GM23248 (cell line): ENCODE measurements around the gene PDZD7. TPM values are rescaled to one million over a fixed set of nuclear protein-coding genes. Genes with fewer than 3 reads are reported as not detected.
"Not testable (repeated sequence)": the region's sequence is repeated elsewhere in the genome, so short reads cannot be mapped to it uniquely, and the experiment has no call there.

Experiments used
- DNase-seq: peaks from one replicate; pipeline ENCODE4 v3.0.0-alpha.2; 2015
- H2AFZ ChIP-seq: fragments of 200-600 bp; sonication (generic); 2 replicates; pipeline ENCODE4 v1.6.1; 2016; ENCODE audit warnings: antibody characterized with exemption
- H3F3A ChIP-seq: fragments of 200-600 bp; sonication (generic); 2 replicates; pipeline ENCODE4 v1.6.1; 2016; ENCODE audit warnings: mild to moderate bottlenecking, antibody characterized with exemption, mixed run types; ENCODE audit not compliant: insufficient read depth
- H3K27ac ChIP-seq: fragments of 200-600 bp; sonication (generic); 2 replicates; pipeline ENCODE4 v1.5.1; 2016; ENCODE audit warnings: mild to moderate bottlenecking
- H3K27me3 ChIP-seq: fragments of 200-600 bp; sonication (generic); replicated peaks from 2 replicates; pipeline ENCODE4 v1.6.1; 2016; ENCODE audit warnings: mild to moderate bottlenecking; ENCODE audit not compliant: insufficient read depth
- H3K36me3 ChIP-seq: fragments of 200-600 bp; sonication (generic); 2 replicates; pipeline ENCODE4 v1.6.1; 2016; ENCODE audit warnings: low read depth, mild to moderate bottlenecking
- H3K4me1 ChIP-seq: fragments of 200-600 bp; sonication (generic); 2 replicates; pipeline ENCODE4 v1.6.1; 2016; ENCODE audit warnings: mild to moderate bottlenecking; ENCODE audit not compliant: insufficient read depth
- H3K4me2 ChIP-seq: fragments of 200-600 bp; sonication (generic); one replicate; pipeline ENCODE4 v1.6.1; 2016; ENCODE audit warnings: mild to moderate bottlenecking; ENCODE audit not compliant: unreplicated experiment
- H3K4me3 ChIP-seq: fragments of 200-600 bp; sonication (generic); 2 replicates; pipeline ENCODE4 v1.5.1; 2016; ENCODE audit warnings: mild to moderate bottlenecking
- H3K79me2 ChIP-seq: fragments of 200-600 bp; sonication (generic); 2 replicates; pipeline ENCODE4 v1.6.1; 2016; ENCODE audit warnings: mild to moderate bottlenecking; ENCODE audit not compliant: insufficient read depth
- H3K9ac ChIP-seq: fragments of 200-600 bp; sonication (generic); 2 replicates; pipeline ENCODE4 v1.6.1; 2016; ENCODE audit warnings: mild to moderate bottlenecking
- H3K9me2 ChIP-seq: fragments of 200-600 bp; sonication (generic); 2 replicates; pipeline ENCODE4 v1.6.1; 2016; ENCODE audit warnings: mixed run types, mild to moderate bottlenecking, moderate library complexity; ENCODE audit not compliant: insufficient read depth
- H3K9me3 ChIP-seq: fragments of 200-600 bp; sonication (generic); one replicate; pipeline ENCODE4 v1.6.1; 2017; ENCODE audit warnings: low read depth
- H4K20me1 ChIP-seq: fragments of 200-600 bp; sonication (generic); 2 replicates; pipeline ENCODE4 v1.6.0; 2016; ENCODE audit not compliant: insufficient read depth
- EZH2 ChIP-seq: fragments of 200-600 bp; sonication (generic); IDR thresholded peaks from 2 replicates; pipeline ENCODE4 v1.6.1; 2018; ENCODE audit warnings: antibody characterized with exemption, mild to moderate bottlenecking; ENCODE audit not compliant: insufficient read depth, poor library complexity, severe bottlenecking
- EZH2phosphoT487 ChIP-seq: fragments of 200-600 bp; sonication (generic); IDR thresholded peaks from 2 replicates; pipeline ENCODE4 v1.6.1; 2018; ENCODE audit warnings: antibody characterized with exemption, moderate library complexity, mild to moderate bottlenecking, low read depth; ENCODE audit not compliant: insufficient read depth
- WGBS, 2 experiments: methylation state at CpG; one replicate each; pipeline ENCODE4 v1.1.6; 2015 to 2017; ENCODE audit warnings: low lambda C conversion rate in 2 of 2, low coverage in 1 of 2; ENCODE audit errors: missing lambda C conversion rate in 2 of 2; 5-methylcytosine and 5-hydroxymethylcytosine counted together
- in situ Hi-C: fragments of 300-500 bp; cut with MboI; formaldehyde crosslinking; loops from 2 replicates; pipeline ENCODE4 v1.15.0; 2020
- polyA plus RNA-seq: library from polyadenylated mRNA; unstranded; fragments of >200 nt; fragmentation: Nextera tagmentation; extraction: Ambion mirVana; gene quantifications from 2 replicates; pipeline ENCODE4 v1.2.1, GENCODE V29; 2016
- total RNA-seq: library from RNA; depleted of rRNA; stranded (reverse); fragments of >200 nt; shearing (Covaris generic); gene quantifications from 2 replicates; pipeline ENCODE4 v1.2.3, GENCODE V29; 2014

Gene PDZD7
- total and polyA plus RNA-seq, 2 experiments from 2014 or later = 0.54 to 1.1 TPM

- TF ChIP-seq EZH2phosphoT487 (no peak), EZH2 (no peak)
- no peaks in the 10 kb centered on the region for H3K27me3 ChIP-seq
- H3K27ac ChIP-seq = no peak overlapping the region
- WGBS, 2 experiments = 94 to 95% methylated on average over 13 of the region's 13 CpGs
- H3K9me3 ChIP-seq = no peaks in the 10 kb centered on the region
- no peak overlapping the region for H3K9ac ChIP-seq
- no peaks in the 10 kb centered on the region for H3K36me3 ChIP-seq
- in situ Hi-C loops = no loop called here
- H3F3A ChIP-seq = no peaks in the 10 kb centered on the region
- H2AFZ ChIP-seq = no peak overlapping the region
- no peaks in the 10 kb centered on the region for H3K79me2 ChIP-seq
- H3K4me2 ChIP-seq = no peak overlapping the region
- DNase-seq = no peak
- no peaks in the 10 kb centered on the region for H3K4me1 ChIP-seq
- H3K9me2 ChIP-seq = no peaks in the 10 kb centered on the region
- H4K20me1 ChIP-seq = no peaks in the 10 kb centered on the region
- H3K4me3 ChIP-seq = no peak overlapping the region
Observed at GRCh38 chr10:100978121-100978900, 52.6 kb downstream of the PDZD7 start.

DNA sequence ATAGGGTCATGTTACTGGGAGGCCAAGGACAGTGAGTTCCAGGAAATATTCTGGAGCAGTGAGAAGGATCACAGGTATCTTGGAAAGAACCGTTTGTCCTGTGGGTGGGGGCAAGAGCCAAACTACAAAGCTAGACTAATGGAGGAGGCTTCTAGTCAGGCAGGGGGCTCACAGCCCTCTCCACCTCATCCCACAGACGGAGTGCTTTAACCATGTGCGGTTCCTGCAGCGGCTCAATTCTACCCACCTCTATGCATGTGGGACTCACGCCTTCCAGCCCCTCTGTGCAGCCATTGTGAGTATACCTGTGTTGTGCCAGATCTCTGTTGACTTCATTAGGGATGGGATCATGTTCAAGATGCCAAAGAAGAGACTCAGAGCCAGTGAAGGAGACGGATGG is 53.5 kb downstream of the PDZD7 start:
- no peaks in the 10 kb centered on the region for H4K20me1 ChIP-seq
- no peak overlapping the region for H3K9ac ChIP-seq
- no peak for DNase-seq
- 77 to 78% methylated on average over 6 of the region's 6 CpGs for WGBS, 2 experiments
- H3K4me3 ChIP-seq = no peak overlapping the region
- no peaks in the 10 kb centered on the region for H3K9me3 ChIP-seq
- H3K27ac ChIP-seq = no peak overlapping the region
- H3K27me3 ChIP-seq = no peaks in the 10 kb centered on the region
- H3K4me2 ChIP-seq = no peak overlapping the region
- no peak overlapping the region for H2AFZ ChIP-seq
- no peaks in the 10 kb centered on the region for H3K9me2 ChIP-seq
- H3F3A ChIP-seq = no peaks in the 10 kb centered on the region
- no peaks in the 10 kb centered on the region for H3K36me3 ChIP-seq
- no peaks in the 10 kb centered on the region for H3K79me2 ChIP-seq
- in situ Hi-C loops = no loop called here
- no peaks in the 10 kb centered on the region for H3K4me1 ChIP-seq
- TF ChIP-seq EZH2 (no peak), EZH2phosphoT487 (no peak)

- Histone ChIP-seq H3K4me3 (no peak overlapping the region), H3K9me3 (no peaks in the 10 kb centered on the region)
- TF ChIP-seq EZH2 (no peak), EZH2phosphoT487 (no peak)
Observed at GRCh38 chr10:100976906-100977305, 54.0 kb downstream of the PDZD7 start.

DNA sequence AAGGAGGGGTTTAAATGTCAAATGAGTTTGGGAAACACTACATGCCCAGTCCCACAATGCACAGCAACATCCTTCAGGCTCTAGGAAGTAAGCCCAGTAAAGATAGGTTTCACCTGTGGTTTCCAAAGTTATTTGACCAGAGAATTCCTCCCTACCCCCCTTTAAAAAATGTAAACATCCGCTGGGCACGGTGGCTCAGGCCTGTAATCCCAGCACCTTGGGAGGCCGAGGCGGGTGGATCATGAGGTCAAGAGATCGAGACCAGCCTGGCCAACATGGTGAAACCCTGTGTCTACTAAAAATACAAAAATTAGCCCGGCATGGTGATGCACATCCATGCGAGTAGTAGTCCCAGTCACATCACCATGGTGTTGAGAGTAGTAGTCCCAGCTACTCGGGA is 55.5 kb downstream of the PDZD7 start:
- H3F3A ChIP-seq, H3K4me3 ChIP-seq, DNase-seq, H3K79me2 ChIP-seq, H3K36me3 ChIP-seq, H3K9me2 ChIP-seq, H3K9me3 ChIP-seq, H4K20me1 ChIP-seq, H3K4me1 ChIP-seq, H3K27me3 ChIP-seq, H2AFZ ChIP-seq, H3K4me2 ChIP-seq, H3K27ac ChIP-seq, H3K9ac ChIP-seq, in situ Hi-C loops: not testable (repeated sequence)
- 81 to 85% methylated on average over 8 of the region's 8 CpGs for WGBS, 2 experiments

More at GRCh38 chr10:100976906-100977305, 54.0 kb downstream of the PDZD7 start:
- Histone ChIP-seq H3K4me2 (no peak overlapping the region), H3K27me3 (no peaks in the 10 kb centered on the region), H3K9ac (no peak overlapping the region), H4K20me1 (no peaks in the 10 kb centered on the region), H2AFZ (no peak overlapping the region), H3K79me2 (no peaks in the 10 kb centered on the region), H3F3A (no peaks in the 10 kb centered on the region), H3K9me2 (no peaks in the 10 kb centered on the region), H3K36me3 (no peaks in the 10 kb centered on the region), H3K27ac (no peak overlapping the region), H3K4me1 (no peaks in the 10 kb centered on the region)
- no peak for DNase-seq
- 65 to 67% methylated on average over 3 of the region's 3 CpGs for WGBS, 2 experiments
- in situ Hi-C loops = no loop called here
